Stimulated activated CD8-positive, alpha-beta memory T cell treated with anti-CD3 and anti-CD28 coated beads, Interleukin-7, amount 100 ng/mL, for 48 hours (primary cell): ENCODE measurements around the gene TBC1D17.

Experiments used
- DNase-seq, 2 donors: peaks; one replicate each; pipeline ENCODE4 v3.0.0-alpha.2; 2020; ENCODE audit warnings: low read depth in 1 of 2; ENCODE audit errors: extremely low read depth in 1 of 2

Gene TBC1D17

GRCh38 chr19:49860336-49861102 is 17.0 kb upstream of the TBC1D17 start:
- no peak for DNase-seq

DNA sequence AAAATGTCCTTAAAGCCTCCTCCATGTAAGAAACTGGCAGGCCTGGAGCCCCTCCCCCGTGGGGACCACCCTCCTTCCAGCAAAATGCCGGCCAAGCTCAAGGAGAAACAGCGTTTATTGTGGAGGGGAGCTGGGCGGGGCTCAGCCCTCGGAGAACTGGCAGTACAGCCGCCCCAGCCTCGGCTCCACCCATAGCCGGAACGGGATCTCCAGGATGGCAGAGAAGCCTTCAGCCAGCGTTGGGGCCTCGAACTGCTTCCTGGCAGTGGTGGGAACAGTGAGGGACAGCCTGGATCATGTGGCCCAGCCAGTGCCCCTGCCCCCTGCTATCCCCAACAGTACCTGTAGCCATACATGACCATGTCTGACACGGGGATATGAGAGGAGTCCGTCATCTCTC is 16.4 kb upstream of the TBC1D17 start:
- DNase-seq = no peak

DNA sequence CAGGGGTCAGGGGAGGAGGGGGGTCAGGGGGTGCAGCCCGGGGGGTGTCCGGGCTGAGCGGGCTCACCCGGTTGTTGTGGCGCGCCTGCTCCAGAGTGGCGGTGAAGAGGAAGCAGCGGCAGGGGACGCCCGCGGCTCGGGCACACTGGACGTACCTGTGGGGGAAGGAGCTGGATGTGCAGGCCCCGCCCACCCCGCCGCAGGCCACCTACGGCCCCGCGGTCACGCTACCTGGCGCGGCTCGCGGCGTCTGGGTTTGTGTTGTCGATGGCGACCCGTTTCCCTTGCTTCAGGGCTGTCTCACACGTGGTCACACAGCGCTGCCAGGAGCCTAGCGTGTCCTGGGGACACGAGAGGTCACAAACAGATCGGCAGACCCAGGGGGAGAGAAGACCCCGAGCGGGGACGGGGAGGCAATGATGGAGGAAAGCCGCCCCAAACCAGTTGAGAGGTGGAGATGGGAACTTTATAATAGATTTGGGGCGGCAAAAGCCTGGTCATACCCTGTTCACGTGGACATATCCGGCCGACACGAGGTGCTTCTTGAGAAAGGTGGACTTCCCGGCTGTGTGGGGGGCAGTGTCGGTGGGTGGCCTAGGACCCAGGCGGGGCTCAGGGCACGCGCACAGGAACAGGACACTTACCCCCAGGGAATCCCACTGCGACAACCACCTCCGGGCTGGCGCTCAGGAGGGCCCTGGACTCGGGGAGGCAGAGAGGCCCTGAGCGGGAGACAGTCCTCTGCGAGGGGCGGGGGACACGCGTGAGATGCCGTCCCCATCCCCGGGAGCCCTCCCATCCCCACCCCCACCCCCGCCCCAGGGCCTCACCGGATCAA is 15.7 kb upstream of the TBC1D17 start:
- no peak for DNase-seq

DNA sequence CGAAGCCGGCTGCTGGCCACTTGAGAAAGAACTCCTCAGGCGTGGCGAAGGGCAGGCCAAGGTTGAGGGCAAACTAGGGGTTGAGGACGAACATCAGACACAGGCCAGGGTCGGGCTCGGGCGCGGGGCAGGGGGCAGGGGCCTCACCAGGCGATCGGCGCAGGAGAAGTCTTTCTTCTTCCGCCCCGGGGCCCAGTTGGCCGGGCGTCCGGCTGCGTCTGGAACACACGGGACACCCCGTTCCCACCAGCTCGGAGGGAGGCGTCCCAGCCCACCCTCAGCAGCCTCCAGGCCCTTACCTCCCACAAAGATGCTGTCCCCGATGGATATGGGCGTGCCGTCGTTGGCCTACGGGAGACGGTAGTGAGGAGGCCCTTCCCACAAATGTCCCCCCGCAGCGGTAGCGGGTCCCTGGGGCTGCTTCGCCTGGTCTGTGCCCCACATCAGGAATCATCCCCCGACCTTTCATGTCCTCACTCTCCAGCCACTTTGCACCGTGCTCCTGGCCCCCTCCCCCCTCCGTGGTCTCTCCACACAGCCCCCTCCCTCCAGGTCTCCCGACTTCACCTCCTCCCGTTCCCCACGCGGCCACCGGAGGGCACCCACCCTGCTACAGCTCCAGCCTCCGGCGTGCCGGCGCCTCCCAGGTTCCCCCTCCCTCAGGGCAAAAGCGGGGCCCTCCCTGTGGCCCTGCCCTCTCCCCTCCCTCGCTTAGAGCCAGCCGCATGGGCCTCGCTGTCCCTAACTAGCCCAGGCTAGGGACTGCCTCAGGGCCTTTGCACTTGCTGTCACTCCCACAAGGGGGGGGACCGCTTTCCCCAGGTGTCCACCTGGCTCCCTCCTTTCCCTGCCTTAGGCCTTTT is 14.9 kb upstream of the TBC1D17 start:
- DNase-seq = no peak

- no peak for DNase-seq
Observed at GRCh38 chr19:49863254-49863934, 14.1 kb upstream of the TBC1D17 start.

GRCh38 chr19:49863935-49864320 is 13.6 kb upstream of the TBC1D17 start:
- DNase-seq = no peak

DNA sequence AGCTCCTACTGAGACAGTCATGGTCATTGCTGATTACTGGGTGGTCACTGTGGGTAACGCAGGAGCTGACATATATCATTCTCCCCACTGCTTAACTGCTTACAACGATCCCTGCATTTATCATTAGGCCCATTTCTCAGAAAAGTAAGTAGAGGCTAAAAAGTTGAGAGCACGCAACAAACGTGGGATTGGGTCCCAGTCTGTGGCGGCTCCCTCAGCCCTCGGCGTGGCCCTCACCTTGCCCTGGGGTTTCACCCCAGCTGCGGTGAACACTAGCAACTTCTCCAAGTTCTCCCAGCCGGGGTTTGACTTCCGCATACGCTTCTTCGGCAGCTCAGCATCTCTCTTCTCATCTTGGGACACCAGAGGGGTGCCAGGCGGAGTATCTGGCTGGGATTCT is 12.6 kb upstream of the TBC1D17 start:
- no peak for DNase-seq

DNA sequence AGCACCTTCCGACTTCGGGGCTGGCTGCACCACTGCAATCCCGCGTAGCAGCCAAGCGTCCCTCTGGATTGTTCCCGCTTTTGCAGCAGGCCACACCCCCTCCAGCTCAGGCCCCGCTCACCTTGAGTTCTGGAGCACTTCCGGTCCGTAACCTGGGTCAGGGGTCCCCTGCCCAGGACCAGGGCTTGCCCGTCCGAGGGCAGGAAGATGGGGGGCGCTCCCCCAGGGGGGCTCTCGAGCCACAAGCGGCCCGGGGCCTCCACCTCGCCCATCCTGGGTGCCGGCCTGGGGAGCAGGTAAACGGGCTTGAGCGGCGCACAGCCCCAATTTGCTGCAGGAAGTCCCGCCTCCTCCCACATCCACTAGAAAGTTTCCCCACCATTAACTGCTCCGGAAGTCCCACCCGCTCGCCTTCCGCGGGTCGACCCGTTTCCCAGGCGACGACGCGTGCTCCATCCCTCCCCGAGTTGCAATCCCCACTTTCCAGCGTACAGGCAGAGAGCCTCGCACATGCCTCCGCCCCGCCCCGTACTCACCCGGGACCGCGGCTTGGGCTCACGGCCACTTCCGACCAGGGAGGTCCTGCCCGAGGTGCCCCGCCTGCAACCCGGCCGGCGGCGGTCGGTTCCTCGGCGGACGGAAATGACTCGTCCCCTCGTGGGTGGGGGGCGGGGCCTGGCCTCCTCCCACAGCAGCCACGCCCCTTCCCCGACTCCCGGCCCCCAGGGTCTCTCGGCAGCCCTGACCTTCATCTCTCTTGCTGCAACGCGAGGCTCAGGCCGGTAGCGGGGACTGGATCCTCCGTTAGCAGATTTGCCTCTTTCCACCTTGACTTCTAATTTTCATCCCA is 10.3 kb upstream of the TBC1D17 start, which contains the start of gene PNKP:
Gene PNKP (minus strand): TSS at position 644 of the 850 bp plus-strand sequence. CDS start 372 bp downstream, at position 272.
- DNase-seq = peak; percentile 84 to 89

DNA sequence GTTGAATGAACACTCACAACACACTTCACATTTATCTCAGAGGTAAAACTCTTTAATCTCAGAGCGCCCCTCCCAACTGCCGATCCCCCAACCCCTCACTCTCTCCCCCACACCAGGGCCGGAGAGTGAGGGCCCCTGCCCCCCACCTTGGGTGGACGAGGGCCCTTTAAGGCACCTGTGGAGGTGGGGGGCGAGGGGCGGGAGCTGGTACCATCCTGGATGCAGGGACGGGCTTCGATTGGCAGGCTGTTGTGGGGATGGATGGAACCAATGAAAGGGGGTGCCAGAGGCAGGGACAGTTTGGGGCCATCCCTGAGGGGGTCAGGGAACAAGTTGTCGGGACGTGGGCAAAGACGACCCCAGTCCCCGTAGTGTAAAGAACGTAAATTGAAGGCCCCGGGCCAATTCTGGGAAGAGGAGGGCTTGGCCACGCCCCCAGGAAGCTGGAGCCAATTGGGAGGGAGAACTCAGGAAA is 8.5 kb upstream of the TBC1D17 start:
- no peak for DNase-seq

DNA sequence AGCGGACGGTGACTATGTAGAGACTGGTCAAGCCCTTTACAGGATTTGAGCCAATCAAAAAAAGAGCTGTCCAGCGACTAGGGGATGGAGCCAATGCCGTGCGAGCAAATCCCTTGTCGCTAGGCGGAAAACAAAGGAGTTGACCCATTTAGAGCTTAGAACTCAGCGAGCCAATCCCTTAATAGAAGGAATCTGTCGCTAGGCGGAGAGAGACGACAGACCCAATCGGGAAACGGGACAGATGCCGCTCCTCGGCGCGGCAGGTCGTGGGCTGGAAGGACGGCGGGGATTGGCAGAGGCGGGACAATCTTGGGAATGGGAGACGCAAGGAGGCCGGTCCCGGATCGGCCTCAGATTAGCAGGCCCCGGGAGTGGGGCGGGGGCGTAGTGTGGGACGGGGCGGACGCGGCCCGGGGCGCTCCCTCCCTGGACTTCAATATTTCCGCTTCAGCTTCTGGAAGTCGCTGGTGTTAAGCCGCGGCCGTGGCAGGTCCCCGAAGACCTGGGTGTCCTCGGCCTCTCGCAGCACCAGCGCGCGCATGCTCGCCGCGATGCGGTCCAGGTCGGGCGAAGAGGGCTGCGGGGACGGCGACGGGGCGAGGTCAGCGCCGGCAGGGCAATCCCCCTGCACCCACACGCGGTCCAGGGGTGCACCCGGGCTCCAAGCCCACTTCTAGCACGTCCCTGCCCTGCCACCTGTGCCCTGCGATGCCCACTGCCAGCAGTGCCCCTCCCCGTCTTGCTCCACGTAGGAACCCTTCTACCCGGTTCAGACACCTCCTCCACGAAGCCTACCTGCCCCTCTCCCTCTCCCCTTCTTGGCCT is 7.8 kb upstream of the TBC1D17 start:
- peak; percentile 73 to 87 for DNase-seq

DNA sequence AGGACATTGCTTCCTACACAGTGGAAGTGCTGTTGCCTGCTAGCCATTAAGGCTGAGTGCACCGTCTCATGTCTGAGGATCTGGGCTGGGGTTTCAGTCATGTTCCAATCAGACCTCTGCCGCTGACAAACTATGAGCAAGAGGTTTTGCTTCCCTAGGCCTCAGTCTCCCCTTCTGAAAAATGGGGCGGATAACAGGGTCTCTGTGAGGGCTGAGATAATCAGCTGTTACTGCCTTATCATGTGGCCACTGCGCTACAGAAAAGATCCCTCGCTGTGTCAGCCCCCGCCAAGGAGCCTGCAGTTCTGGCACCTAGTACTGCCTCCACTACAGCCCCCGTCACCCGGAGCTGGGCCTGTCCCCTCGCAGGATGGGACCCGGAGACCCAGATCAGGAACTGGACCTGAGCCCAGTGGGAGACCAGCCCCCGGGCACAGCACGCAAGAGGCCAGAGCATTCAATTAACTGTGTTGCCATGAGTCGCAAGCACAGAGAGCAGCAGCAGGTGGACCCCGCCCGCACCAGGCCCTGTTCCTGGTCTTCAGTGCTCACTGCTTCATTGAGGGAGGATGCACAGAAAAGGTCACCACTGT is 7.1 kb upstream of the TBC1D17 start:
- DNase-seq = no peak

DNA sequence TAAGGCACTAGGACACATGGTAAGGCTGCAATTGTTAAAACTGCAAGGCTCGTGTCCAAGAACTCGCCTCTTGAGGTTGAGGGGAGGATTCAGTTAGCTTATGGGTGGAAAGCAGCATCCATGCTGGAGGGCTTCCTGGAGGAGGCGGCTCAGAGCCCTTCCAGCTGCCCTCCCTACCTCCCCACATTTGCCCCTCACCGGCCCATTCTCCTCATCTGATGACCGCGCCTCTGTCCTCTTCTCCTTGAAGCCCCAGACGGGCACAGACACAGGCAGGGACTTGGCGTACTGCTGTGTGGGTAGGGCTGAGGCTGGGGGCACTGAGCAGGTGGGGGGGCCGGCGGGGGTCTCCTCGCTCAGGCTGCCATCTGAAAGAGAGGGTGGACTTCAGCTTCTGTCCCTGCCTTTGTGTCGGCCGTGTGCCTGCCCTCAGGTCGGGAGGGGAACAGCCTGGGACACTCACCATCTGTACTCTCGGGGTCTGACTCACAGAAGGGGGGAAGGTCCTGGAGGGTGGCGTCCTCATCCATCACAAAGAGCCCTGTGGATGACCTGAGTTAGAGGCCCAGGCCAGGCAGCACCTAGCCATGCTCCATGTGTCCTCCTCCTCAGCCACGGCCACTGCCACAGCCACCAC is 6.0 kb upstream of the TBC1D17 start:
- DNase-seq = no peak

GRCh38 chr19:49872245-49873128 is 5.0 kb upstream of the TBC1D17 start:
- DNase-seq = no peak

DNA sequence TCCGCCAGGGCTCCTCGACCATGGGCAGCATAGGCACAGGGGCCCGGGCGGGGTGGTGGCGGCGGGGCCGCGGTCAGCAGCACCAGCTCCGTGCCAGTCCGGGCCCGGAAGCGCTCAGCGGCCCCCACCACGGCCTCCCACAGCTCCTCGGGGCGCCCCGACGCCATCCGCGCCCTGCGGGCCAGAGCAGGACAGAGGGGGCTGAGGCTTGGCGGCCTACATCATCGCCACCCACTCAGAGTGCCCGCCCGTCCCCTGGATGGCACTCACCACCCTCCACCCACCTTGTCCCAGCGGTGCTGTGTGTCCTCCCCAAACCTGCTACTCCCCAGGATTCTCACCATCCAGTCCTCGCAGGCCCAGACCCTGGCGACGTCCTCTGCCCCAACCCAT is 4.4 kb upstream of the TBC1D17 start:
- DNase-seq = no peak

DNA sequence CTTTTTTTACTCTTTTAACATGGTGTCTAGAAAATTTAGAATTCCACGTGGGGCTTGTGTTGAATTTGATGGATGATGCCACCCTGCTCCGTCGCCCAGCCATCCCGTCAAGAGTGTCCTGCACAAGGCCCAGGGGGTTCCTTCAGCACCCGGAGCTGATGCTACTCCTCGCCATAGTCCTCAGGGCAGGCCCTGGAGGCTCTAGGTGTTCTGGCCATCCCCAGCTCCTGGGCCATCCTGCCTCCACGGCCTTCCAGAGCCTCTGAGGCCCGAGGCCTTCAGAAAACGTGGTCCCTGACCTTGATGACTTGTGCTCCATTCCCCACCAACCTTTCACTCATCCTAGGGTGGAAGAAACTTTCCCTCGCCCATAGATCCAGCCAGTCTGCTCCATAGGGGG is 3.7 kb upstream of the TBC1D17 start:
- no peak for DNase-seq

- DNase-seq = no peak
Observed at GRCh38 chr19:49874503-49875157, 2.9 kb upstream of the TBC1D17 start.
